ENCODE results near the gene AMBP. TPM values are rescaled to one million over a fixed set of nuclear protein-coding genes. Genes with fewer than 3 reads are reported as not detected.

AMBP gene
- total and polyA plus RNA-seq, 12 donors = 0.01 TPM; not detected in 11

DNA sequence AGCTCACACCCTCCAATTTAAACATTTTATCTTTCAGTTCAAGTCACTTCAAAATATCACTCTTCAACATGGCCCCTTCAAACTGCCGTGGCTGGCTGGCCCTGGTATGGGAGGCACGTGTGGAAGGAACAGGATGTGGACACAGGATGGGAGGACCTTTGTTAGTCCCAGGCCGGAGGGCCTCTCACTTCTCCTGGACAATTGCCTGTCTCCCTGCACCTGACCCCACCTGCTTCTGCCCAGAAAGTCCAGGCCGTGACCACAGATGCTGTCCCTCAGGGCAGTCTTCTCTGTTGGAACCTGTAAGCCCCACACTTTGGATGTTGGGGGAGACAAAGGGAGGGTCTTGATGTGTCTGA lies 19.4 kb downstream of the AMBP start:
- H3K27ac ChIP-seq = peak overlapping the region in 2 of 10 donors; percentile 21 to 25
- 68 to 82% methylated on average over 4 of the region's 4 CpGs for WGBS, 2 donors
- intact Hi-C loops (cut with DNase I) = no loop called here
- peaks cover 0 to 12% (median 0%) of the 10 kb centered on the region in 7 donors for H3K27me3 ChIP-seq
- ATAC-seq = no peak
- no peak for DNase-seq
- H3K36me3 ChIP-seq = no peaks in the 10 kb centered on the region
- peaks cover 0 to 1% (median 0%) of the 10 kb centered on the region in 11 donors for H3K9me3 ChIP-seq
- TF ChIP-seq, protein P1, sequence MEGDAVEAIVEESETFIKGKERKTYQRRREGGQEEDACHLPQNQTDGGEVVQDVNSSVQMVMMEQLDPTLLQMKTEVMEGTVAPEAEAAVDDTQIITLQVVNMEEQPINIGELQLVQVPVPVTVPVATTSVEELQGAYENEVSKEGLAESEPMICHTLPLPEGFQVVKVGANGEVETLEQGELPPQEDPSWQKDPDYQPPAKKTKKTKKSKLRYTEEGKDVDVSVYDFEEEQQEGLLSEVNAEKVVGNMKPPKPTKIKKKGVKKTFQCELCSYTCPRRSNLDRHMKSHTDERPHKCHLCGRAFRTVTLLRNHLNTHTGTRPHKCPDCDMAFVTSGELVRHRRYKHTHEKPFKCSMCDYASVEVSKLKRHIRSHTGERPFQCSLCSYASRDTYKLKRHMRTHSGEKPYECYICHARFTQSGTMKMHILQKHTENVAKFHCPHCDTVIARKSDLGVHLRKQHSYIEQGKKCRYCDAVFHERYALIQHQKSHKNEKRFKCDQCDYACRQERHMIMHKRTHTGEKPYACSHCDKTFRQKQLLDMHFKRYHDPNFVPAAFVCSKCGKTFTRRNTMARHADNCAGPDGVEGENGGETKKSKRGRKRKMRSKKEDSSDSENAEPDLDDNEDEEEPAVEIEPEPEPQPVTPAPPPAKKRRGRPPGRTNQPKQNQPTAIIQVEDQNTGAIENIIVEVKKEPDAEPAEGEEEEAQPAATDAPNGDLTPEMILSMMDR (IDR thresholded peaks at IDR 0.05) = no peak
- no peak overlapping the region for H3K4me3 ChIP-seq
- H3K4me1 ChIP-seq = peaks cover 0 to 20% (median 8%) of the 10 kb centered on the region in 9 donors

DNA sequence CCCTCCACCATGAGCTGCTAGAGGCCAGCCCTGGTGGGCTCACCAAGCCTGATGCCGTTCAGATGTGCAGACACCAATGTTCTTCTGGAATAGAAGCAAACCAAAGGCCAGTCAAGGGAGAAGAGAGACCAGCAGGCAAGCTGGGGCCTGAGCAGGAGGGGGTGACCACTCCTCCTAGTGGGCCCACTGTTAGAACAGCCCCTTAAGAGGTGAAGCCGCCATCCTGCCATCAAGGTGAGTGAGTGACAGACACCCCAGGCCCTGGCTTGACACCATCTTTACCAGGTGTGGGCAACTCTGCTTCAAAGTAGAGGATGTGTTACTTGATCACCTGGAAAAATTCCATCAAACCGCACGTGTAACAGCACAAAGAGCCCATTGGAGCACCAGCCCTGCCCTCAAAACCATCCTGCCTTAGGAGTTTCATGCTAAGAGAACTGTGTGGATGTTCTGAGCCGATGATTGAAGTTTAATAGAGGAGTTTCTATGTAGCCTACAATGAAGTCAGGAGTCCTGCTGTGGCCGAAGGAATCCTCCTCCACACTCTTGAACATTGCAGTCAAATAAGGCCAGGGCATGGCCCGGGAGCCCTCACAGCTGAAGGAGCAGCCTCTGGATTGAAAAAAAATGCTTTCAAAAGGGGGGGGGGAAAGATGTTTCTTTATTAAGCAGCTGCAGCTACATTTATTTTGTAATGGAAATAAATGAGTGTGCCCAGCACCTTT lies 20.8 kb downstream of the AMBP start:
- 78 to 80% methylated on average over 7 of the region's 7 CpGs for WGBS, 2 donors
- Histone ChIP-seq H3K9me3 (no peaks in the 10 kb centered on the region), H3K36me3 (peaks cover 0 to 8% (median 0%) of the 10 kb centered on the region in 9 donors), H3K27ac (no peak overlapping the region), H3K27me3 (peaks cover 0 to 6% (median 0%) of the 10 kb centered on the region in 7 donors), H3K4me3 (no peak overlapping the region), H3K4me1 (peaks cover 0 to 20% (median 8%) of the 10 kb centered on the region in 9 donors)
- TF ChIP-seq, protein P1 (IDR thresholded peaks at IDR 0.05) = no peak
- DNase-seq (no peak), ATAC-seq (no peak)
- intact Hi-C loops (cut with DNase I) = no loop called here

DNA sequence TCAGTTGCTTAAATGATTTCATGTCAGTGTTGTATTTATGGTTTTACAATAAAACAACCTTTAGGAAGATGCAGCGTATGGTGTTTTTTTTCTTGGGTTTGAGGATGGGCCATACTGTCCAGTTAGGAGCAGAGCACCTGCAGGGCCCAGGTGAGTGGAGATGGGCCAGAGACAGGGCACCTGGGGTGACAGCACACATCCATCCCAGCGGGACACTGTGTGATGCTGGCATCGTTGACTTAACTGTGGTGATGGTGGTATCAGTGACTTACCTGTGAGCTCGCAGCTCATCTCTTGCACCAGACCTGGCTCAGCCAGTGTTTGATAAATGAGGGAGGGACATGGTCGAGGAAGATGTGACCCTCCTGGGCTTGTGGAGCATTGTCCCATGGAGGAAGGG lies 21.6 kb downstream of the AMBP start:
- TF ChIP-seq, protein P1 (IDR thresholded peaks at IDR 0.05) = no peak
- no peak for ATAC-seq
- H3K4me3 ChIP-seq = no peak overlapping the region
- H3K9me3 ChIP-seq = no peaks in the 10 kb centered on the region
- DNase-seq = no peak
- H3K27ac ChIP-seq = no peak overlapping the region
- 91 to 93% methylated on average over 5 of the region's 5 CpGs for WGBS, 2 donors
- peaks cover 0 to 20% (median 8%) of the 10 kb centered on the region in 9 donors for H3K4me1 ChIP-seq
- no peaks in the 10 kb centered on the region for H3K27me3 ChIP-seq
- intact Hi-C loops (cut with DNase I) = no loop called here
- H3K36me3 ChIP-seq = peaks cover 0 to 16% (median 0%) of the 10 kb centered on the region in 9 donors

DNA sequence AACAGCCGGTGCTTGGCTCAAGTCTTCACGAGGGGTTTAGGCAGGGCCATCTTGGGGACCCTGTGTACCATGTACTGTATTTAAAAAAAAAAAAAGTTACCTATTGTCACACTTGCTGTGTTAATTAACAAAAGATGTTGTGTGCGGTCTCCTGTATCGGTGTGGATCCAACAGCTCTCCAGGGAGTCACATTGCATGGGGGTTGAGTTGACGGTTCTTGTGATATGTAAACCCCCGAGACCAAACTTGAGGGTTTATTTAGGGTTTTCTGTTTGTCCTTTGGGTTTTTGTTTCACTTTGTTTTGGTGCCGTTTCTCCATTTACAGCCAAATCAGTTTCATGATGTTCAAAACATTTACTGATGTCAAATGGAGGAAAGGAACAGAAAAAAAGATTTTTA lies 22.2 kb downstream of the AMBP start:
- DNase-seq = no peak

More for the DNA sequence above, 22.2 kb downstream of the AMBP start:
- TF ChIP-seq, protein P1 (IDR thresholded peaks at IDR 0.05) = no peak
- no peaks in the 10 kb centered on the region for H3K9me3 ChIP-seq
- WGBS, 2 donors = 86 to 88% methylated on average over 7 of the region's 7 CpGs
- H3K27me3 ChIP-seq = no peaks in the 10 kb centered on the region
- H3K4me1 ChIP-seq = peaks cover 0 to 20% (median 8%) of the 10 kb centered on the region in 9 donors
- intact Hi-C loops (cut with DNase I) = no loop called here
- ATAC-seq = no peak
- H3K36me3 ChIP-seq = peaks cover 0 to 23% (median 0%) of the 10 kb centered on the region in 9 donors
- no peak overlapping the region for H3K27ac ChIP-seq
- no peak overlapping the region for H3K4me3 ChIP-seq
